GM19328 (cell line): ENCODE data around the gene FAM234B.

Experiments used
- ATAC-seq: cut with Tn5 transposase; IDR thresholded peaks from one replicate; pipeline ENCODE4 v1.9.1; 2021; ENCODE audit warnings: mild to moderate bottlenecking, moderate library complexity; ENCODE audit not compliant: unreplicated experiment

FAM234B gene

GRCh38 chr12:13114251-13115052, 70.3 kb downstream of the FAM234B start:
- no peak for ATAC-seq

- no peak for ATAC-seq
These were observed 72.1 kb downstream of the FAM234B start for GRCh38 chr12:13116259-13116658.

- no peak for ATAC-seq
These were observed 72.8 kb downstream of the FAM234B start for GRCh38 chr12:13117029-13117428.

GRCh38 chr12:13119826-13120225, 75.6 kb downstream of the FAM234B start:
- ATAC-seq: no peak

DNA sequence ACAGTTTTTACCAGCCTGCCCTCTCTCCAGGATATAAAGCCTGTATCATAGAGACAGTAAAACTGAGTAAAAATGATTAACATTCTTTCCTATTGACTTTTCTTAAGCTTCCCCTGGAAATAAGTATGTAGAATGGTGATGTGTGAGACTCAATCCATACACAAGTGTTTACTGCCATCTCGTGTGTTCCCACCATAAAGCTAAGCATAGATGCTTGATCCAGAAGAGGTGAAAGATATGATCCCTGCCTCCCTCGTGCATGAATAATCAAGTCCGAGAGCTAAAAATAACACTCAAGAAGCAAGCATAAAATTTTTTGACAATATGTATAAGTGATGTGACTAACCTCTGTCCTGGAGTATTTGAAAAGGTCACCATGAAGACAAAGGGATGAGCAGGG, 76.2 kb downstream of the FAM234B start:
- ATAC-seq: no peak

GRCh38 chr12:13121568-13121967, 77.4 kb downstream of the FAM234B start:
- ATAC-seq: no peak

- no peak for ATAC-seq
These were observed 80.7 kb downstream of the FAM234B start for GRCh38 chr12:13124656-13125505.

DNA sequence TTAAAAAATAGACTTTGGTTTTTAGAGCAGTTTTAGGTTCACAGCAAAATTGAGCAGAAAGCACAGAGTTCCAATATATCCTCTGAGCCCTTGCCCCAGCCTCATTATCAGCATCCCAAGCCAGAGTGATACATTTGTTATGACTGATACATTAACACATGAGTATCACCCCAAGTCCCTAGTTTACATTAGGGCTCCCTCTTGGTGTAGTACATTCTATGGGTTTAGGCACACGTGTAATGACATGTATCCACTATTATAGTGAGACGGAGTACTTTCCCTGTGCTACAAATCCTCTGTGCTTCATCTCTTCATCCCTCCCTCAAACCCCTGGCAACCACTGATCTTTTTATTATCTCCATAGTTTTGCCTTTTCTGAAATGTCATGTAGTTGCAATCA, 81.8 kb downstream of the FAM234B start:
- ATAC-seq: no peak

- no peak for ATAC-seq
These were observed 82.3 kb downstream of the FAM234B start for GRCh38 chr12:13126494-13126893.

DNA sequence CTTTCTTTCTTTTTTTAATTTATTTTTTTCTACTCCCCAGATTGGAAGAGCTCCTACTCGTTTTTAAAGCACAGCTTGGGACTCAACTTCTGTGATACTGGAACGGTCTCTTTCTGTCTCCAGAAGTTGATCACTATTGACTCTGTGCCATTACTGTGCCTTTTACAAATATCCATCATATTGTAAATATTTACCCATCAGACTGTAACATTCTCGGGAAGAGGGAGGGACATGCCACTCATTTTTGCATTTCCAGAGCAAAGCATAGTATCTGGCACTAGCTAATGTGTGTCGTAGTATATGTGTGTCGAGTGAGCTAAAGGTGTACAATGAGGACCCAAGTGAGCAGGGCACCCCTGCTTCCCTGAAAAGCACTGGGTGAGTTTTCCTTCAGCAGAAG, 83.3 kb downstream of the FAM234B start:
- no peak for ATAC-seq

GRCh38 chr12:13128291-13128965, 84.2 kb downstream of the FAM234B start:
- no peak for ATAC-seq

GRCh38 chr12:13130981-13131380, 86.8 kb downstream of the FAM234B start:
- ATAC-seq: no peak
